Body of pancreas (tissue), 4 donors: ENCODE data around the gene HNRNPD.

Experiments used
- CTCF ChIP-seq, 7 experiments: fragments of 450-650 bp in 4 of 7; fragments of 200-600 bp in 3 of 7; sonication (generic) in 3 of 7; IDR thresholded peaks; one replicate each; pipeline ENCODE4 v1.5.1; 2016 to 2019; ENCODE audit warnings: antibody characterized with exemption in 7 of 7
- POLR2A ChIP-seq, 3 donors: fragments of 450-650 bp; IDR thresholded peaks; one replicate each; pipeline ENCODE4 v1.6.1; 2016; ENCODE audit warnings: antibody characterized with exemption in 3 of 3, mild to moderate bottlenecking in 2 of 3

GRCh38 chr4:82362565-82362964, 11.2 kb downstream of the HNRNPD start:
- TF ChIP-seq CTCF (IDR thresholded peaks at IDR 0.05), result no peak
- no peak for TF ChIP-seq POLR2A (IDR thresholded peaks at IDR 0.05)
